Upper lobe of left lung (tissue), 6 donors: ENCODE measurements around the gene CCDC38. TPM values are rescaled to one million over a fixed set of nuclear protein-coding genes. Genes with fewer than 3 reads are reported as not detected.
A peak's percentile ranks its signal among the peaks of the same experiment; 100 is the strongest.

Source experiments
- ATAC-seq, 2 donors: fragments of 200-7000 bp; cut with Tn5 transposase; one replicate each; pipeline ENCODE4 v1.9.1; 2022; ENCODE audit warnings: mild to moderate bottlenecking in 2 of 2, moderate library complexity in 2 of 2; ENCODE audit not compliant: low FRiP score in 2 of 2
- DNase-seq, 2 donors: peaks; one replicate each; pipeline ENCODE4 v3.0.0-alpha.2; 2019 to 2020
- H3K27ac ChIP-seq, 4 donors: fragments of 200-600 bp; sonication (generic); one replicate each; pipeline ENCODE4 v1.5.1; 2016 to 2019
- H3K27me3 ChIP-seq, 4 donors: fragments of 200-600 bp; sonication (generic); one replicate each; pipeline ENCODE4 v1.5.1; 2017 to 2019
- H3K36me3 ChIP-seq, 4 donors: fragments of 200-600 bp; sonication (generic); one replicate each; pipeline ENCODE4 v1.5.1; 2016 to 2019
- H3K4me1 ChIP-seq, 4 donors: fragments of 200-600 bp; sonication (generic); one replicate each; pipeline ENCODE4 v1.5.1; 2018 to 2019
- H3K4me3 ChIP-seq, 4 donors: fragments of 200-600 bp; sonication (generic); one replicate each; pipeline ENCODE4 v1.5.1; 2017 to 2019; ENCODE audit warnings: mild to moderate bottlenecking in 2 of 4, moderate library complexity in 1 of 4
- H3K9me3 ChIP-seq, 4 donors: fragments of 200-600 bp; sonication (generic); one replicate each; pipeline ENCODE4 v1.5.1; 2018 to 2019
- EP300 ChIP-seq, 4 donors: sonication (generic); formaldehyde crosslinking; IDR thresholded peaks; one replicate each; pipeline ENCODE4 v1.5.1; 2017; ENCODE audit warnings: antibody characterized with exemption in 4 of 4, control low read depth in 2 of 4
- POLR2A ChIP-seq, 4 donors: fragments of 450-650 bp; IDR thresholded peaks; one replicate each; pipeline ENCODE4 v1.5.1; 2016 to 2017; ENCODE audit warnings: antibody characterized with exemption in 4 of 4, mild to moderate bottlenecking in 2 of 4
- POLR2AphosphoS5 ChIP-seq, 2 donors: sonication (generic); formaldehyde crosslinking; IDR thresholded peaks; one replicate each; pipeline ENCODE4 v1.5.1; 2017; ENCODE audit warnings: antibody characterized with exemption in 2 of 2
- WGBS, 2 donors: methylation state at CpG; one replicate each; pipeline ENCODE4 v1.1.5; 2017 to 2018; 5-methylcytosine and 5-hydroxymethylcytosine counted together
- total RNA-seq, 6 donors: library from RNA; depleted of rRNA in 4 of 6; stranded (reverse); fragments of >200 nt in 4 of 6; gene quantifications; one replicate each; pipeline versions ENCODE4 v1.1.0 to v1.2.1, GENCODE V29; 2016 to 2021
- TF ChIP-seq, protein P1 (sequence below), 6 experiments: fragments of 450-650 bp in 4 of 6; fragments of 200-600 bp in 2 of 6; sonication (generic) in 2 of 6; IDR thresholded peaks; one replicate each; pipeline ENCODE4 v1.5.1; 2016 to 2019; ENCODE audit warnings: antibody characterized with exemption in 6 of 6
- donor health status: DM: no; HTN: no; CAD: no; lungs with moderate emphysema.
- donor health status: DM: no; HTN: yes; CAD: no; lungs with severe emphysema.

The CCDC38 gene
- total RNA-seq, 6 donors from 2014 or later: 0.13 to 0.14 TPM; not detected in 4

DNA sequence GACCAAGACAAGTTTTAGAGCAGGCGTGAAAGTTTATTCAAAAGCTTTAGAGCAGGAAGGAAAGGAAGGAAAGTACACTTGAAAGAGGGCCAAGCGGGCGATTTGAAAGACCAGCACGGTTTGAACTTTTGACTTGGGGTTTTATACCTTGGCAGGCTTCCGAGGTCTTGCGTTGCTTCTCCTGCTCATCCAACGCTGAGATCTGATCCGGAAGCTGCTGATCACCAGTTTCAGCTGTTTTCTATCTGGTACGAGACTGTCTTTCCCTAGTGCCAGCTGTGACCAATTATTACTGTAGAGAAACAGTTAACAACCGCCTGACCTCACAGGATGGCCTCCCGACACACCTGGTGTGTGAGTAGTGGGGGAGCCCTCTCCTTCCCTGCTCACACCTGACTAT lies 104.3 kb downstream of the CCDC38 start:
- peak overlapping the region in 2 of 4 donors; percentile 7 to 30 for H3K4me3 ChIP-seq
- TF ChIP-seq POLR2AphosphoS5 (IDR thresholded peaks at IDR 0.05) (no peak), POLR2A (IDR thresholded peaks at IDR 0.05) (no peak), EP300 (IDR thresholded peaks at IDR 0.05) (no peak)
- TF ChIP-seq, protein P1, sequence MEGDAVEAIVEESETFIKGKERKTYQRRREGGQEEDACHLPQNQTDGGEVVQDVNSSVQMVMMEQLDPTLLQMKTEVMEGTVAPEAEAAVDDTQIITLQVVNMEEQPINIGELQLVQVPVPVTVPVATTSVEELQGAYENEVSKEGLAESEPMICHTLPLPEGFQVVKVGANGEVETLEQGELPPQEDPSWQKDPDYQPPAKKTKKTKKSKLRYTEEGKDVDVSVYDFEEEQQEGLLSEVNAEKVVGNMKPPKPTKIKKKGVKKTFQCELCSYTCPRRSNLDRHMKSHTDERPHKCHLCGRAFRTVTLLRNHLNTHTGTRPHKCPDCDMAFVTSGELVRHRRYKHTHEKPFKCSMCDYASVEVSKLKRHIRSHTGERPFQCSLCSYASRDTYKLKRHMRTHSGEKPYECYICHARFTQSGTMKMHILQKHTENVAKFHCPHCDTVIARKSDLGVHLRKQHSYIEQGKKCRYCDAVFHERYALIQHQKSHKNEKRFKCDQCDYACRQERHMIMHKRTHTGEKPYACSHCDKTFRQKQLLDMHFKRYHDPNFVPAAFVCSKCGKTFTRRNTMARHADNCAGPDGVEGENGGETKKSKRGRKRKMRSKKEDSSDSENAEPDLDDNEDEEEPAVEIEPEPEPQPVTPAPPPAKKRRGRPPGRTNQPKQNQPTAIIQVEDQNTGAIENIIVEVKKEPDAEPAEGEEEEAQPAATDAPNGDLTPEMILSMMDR (IDR thresholded peaks at IDR 0.05): no peak
- peak in 1 of 2 donors; percentile 38 for ATAC-seq
- H3K9me3 ChIP-seq: no peaks in the 10 kb centered on the region
- H3K4me1 ChIP-seq: peaks cover 5 to 36% (median 12%) of the 10 kb centered on the region in 4 donors
- WGBS, 2 donors: 3 to 4% methylated on average over 11 of the region's 11 CpGs
- H3K27ac ChIP-seq: peak overlapping the region in 2 of 4 donors; percentile 38 to 52
- H3K27me3 ChIP-seq: no peaks in the 10 kb centered on the region
- no peaks in the 10 kb centered on the region for H3K36me3 ChIP-seq
- DNase-seq: peak in 1 of 2 donors; percentile 59

DNA sequence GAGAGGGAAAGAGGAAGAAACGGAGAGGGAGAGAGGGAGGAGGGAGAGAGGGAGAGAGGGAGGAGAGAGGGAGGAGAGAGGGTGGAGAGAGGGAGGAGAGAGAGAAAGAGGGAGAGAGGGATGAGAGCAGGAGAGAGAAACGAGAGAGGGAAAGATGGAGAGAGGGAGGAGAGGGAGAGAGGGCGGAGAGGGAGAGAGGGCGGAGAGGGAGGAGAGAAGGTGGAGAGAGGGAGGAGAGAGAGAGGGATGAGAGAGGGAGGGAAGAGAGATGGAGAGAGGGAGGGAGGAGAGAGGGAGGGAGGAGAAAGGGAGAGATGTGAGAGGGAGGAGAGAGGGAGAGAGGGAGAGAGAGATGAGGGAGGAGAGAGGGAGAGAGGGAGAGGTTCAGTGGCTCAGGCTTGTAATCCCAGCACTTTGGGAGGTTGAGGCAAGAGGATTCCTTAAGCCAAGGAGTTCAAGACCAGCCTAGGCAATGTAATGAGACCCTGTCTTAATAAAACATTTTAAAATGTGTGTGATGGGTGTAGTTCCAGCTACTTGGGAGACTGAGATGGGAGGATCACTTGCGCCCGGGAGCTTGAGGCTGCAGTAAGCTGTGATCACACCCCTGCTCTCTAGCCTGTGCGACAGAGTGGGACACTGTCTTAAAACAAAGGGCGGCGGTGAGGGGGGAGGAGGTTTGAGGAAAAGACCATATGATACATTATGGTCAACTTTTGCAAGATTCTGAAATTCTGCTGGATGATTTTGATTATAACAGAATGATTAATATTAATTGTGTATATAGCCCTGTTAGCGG lies 105.0 kb downstream of the CCDC38 start:
- TF ChIP-seq POLR2A (IDR thresholded peaks at IDR 0.05) (no peak), EP300 (IDR thresholded peaks at IDR 0.05) (no peak), POLR2AphosphoS5 (IDR thresholded peaks at IDR 0.05) (no peak)
- TF ChIP-seq, protein P1 (IDR thresholded peaks at IDR 0.05): no peak
- H3K27ac ChIP-seq: peak overlapping the region in 2 of 4 donors; percentile 50 to 52
- WGBS, 2 donors: 40 to 43% methylated on average over 10 of the region's 10 CpGs
- peak overlapping the region in 1 of 4 donors; percentile 30 for H3K4me3 ChIP-seq
- peak; percentile 49 for ATAC-seq
- H3K36me3 ChIP-seq: no peaks in the 10 kb centered on the region
- peaks cover 5 to 36% (median 12%) of the 10 kb centered on the region in 4 donors for H3K4me1 ChIP-seq
- H3K27me3 ChIP-seq: no peaks in the 10 kb centered on the region
- no peak for DNase-seq
- H3K9me3 ChIP-seq: no peaks in the 10 kb centered on the region

DNA sequence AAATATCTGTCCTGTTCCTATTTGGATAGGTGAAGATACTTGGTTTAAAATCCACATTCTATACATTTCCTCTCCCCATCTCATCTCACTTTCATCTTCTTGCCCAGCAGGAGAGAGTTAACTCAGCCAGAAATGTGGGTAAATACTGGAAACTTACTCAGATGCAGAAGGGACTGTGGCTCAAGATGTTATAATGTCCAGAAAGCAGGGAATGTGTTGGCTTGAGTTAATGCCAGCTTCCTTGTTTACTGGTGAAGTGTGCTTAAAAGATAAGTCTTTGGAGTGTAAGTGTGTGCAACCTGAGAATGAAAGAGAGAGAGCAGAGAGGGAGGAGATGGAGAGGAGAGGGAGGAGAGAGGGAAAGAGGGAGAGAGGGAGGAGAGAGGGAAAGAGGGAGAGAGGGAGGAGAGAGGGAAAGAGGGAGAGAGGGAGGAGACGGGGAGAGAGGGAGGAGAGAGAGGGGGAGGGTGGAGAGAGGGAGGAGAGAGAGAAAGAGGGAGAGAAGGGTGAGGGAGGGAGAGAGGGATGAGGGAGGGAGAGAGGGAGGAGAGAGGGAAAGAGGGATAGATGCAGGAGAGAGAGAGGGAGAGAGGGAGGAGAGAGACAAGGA lies 105.7 kb downstream of the CCDC38 start:
- H3K27ac ChIP-seq: peak overlapping the region in 2 of 4 donors; percentile 50 to 60
- H3K4me1 ChIP-seq: peaks cover 5 to 36% (median 12%) of the 10 kb centered on the region in 4 donors
- ATAC-seq (peak; percentile 74 to 85), DNase-seq (peak in 1 of 2 donors; percentile 49)
- H3K4me3 ChIP-seq: no peak overlapping the region
- no peaks in the 10 kb centered on the region for H3K36me3 ChIP-seq
- H3K27me3 ChIP-seq: no peaks in the 10 kb centered on the region
- WGBS, 2 donors: 0% methylated on average over 1 of the region's 1 CpG
- H3K9me3 ChIP-seq: no peaks in the 10 kb centered on the region
- TF ChIP-seq, protein P1 (IDR thresholded peaks at IDR 0.05): no peak
- TF ChIP-seq EP300 (IDR thresholded peaks at IDR 0.05) (peak in 1 of 4 donors; percentile 74), POLR2AphosphoS5 (IDR thresholded peaks at IDR 0.05) (peak; percentile 13 to 17), POLR2A (IDR thresholded peaks at IDR 0.05) (no peak)

DNA sequence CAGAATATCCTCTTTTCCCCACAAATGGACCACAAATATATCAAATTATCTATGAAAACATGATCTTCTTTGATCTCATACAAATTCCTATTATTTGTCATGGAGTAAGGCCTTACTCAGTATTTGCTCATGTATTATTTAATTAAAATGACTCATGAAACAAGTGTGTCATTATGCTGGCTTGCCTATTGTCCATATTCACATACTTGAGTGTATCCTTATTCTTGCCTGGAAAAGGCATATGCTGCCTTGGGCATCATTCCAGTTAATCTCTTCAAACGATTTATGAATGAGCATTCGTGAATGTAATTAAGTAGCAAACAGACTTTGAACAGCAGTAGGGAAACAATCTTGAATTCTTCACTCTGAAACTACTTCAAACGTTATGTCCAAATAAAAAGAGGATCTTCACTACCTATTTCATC lies 106.2 kb downstream of the CCDC38 start:
- DNase-seq: no peak
- no peaks in the 10 kb centered on the region for H3K27me3 ChIP-seq
- no peaks in the 10 kb centered on the region for H3K9me3 ChIP-seq
- WGBS, 2 donors: 17 to 29% methylated on average over 3 of the region's 3 CpGs
- H3K4me3 ChIP-seq: no peak overlapping the region
- no peaks in the 10 kb centered on the region for H3K36me3 ChIP-seq
- TF ChIP-seq POLR2A (IDR thresholded peaks at IDR 0.05) (no peak), EP300 (IDR thresholded peaks at IDR 0.05) (peak in 1 of 4 donors; percentile 55)
- peak overlapping the region in 2 of 4 donors; percentile 50 to 60 for H3K27ac ChIP-seq
- ATAC-seq: peak; percentile 57 to 69
- H3K4me1 ChIP-seq: peaks cover 5 to 36% (median 12%) of the 10 kb centered on the region in 4 donors

GRCh38 chr12:95834572-95834971 lies 107.8 kb downstream of the CCDC38 start:
- TF ChIP-seq POLR2AphosphoS5 (IDR thresholded peaks at IDR 0.05) (peak in 1 of 2 donors; percentile 31), EP300 (IDR thresholded peaks at IDR 0.05) (peak in 2 of 4 donors; percentile 40 to 84)
- TF ChIP-seq, protein P1 (IDR thresholded peaks at IDR 0.05): no peak
- Histone ChIP-seq H3K9me3 (no peaks in the 10 kb centered on the region), H3K27me3 (no peaks in the 10 kb centered on the region), H3K4me1 (peaks cover 10 to 45% (median 19%) of the 10 kb centered on the region in 4 donors), H3K4me3 (no peak overlapping the region), H3K27ac (peak overlapping the region in 2 of 4 donors; percentile 60 to 68), H3K36me3 (no peaks in the 10 kb centered on the region)
- WGBS, 2 donors: 63 to 74% methylated on average over 1 of the region's 1 CpG
- peak in 1 of 2 donors; percentile 59 for DNase-seq
- no peak for ATAC-seq
